VCaP (cell line): Measurements from ENCODE around the gene ARHGEF4.

ENCODE experiments used
- H3K27ac ChIP-seq: fragments of 450-650 bp; 2 replicates; pipeline ENCODE4 v1.5.1; 2017
- CTCF ChIP-seq: fragments of 450-650 bp; conservative IDR thresholded peaks from 2 replicates; pipeline ENCODE4 v1.5.1; 2017; ENCODE audit warnings: mild to moderate bottlenecking, moderate library complexity

Gene ARHGEF4

GRCh38 chr2:130797493-130798435, 39.0 kb upstream of the ARHGEF4 start:
- peak; percentile 94 for TF ChIP-seq CTCF
- peak overlapping the region; percentile 78 for H3K27ac ChIP-seq

GRCh38 chr2:130798472-130799218, 38.1 kb upstream of the ARHGEF4 start:
- no peak for TF ChIP-seq CTCF
- H3K27ac ChIP-seq = peak overlapping the region; percentile 78

- no peak overlapping the region for H3K27ac ChIP-seq
- TF ChIP-seq CTCF = no peak
Observed at GRCh38 chr2:130799295-130799694, 37.4 kb upstream of the ARHGEF4 start.

GRCh38 chr2:130805613-130806012, 31.1 kb upstream of the ARHGEF4 start:
- no peak for TF ChIP-seq CTCF
- no peak overlapping the region for H3K27ac ChIP-seq

- H3K27ac ChIP-seq = no peak overlapping the region
- no peak for TF ChIP-seq CTCF
Observed at GRCh38 chr2:130806370-130806769, 30.3 kb upstream of the ARHGEF4 start.

GRCh38 chr2:130807659-130808385, 28.9 kb upstream of the ARHGEF4 start:
- peak overlapping the region; percentile 52 for H3K27ac ChIP-seq
- no peak for TF ChIP-seq CTCF
